ENCODE results near the gene CDK17. TPM values are rescaled to one million over a fixed set of nuclear protein-coding genes. Genes with fewer than 3 reads are reported as not detected.

The CDK17 gene
- polyA plus RNA-seq, 1 of the 3 experiments (the other 2 are of a cell fraction), result 11.7 TPM

DNA sequence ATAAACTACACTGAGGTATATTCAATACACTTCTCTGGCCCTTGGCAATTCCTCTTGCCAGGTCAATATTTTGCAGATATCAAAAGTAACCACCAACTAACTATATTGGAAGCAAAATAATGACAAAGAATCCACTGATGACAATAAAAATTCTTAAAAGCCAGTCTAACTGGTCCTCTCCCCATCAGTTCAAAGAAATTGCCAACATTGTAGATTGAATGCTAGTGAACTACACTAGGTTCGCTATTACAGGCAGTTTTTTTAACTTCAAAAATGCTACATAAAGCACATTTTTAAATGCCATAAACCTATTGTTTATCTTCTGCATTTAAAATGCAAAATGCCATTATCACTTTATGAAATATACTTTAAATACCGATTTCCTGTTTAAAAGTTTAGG is 4.0 kb downstream of the CDK17 start:
- no peaks in the 10 kb centered on the region for H3K9me2 ChIP-seq

More for the DNA sequence above, 4.0 kb downstream of the CDK17 start:
- ChIA-PET CTCF (no interaction called here), POLR2A (no interaction called here)
- 94% methylated on average over 2 of the region's 2 CpGs for WGBS (ENCODE audit: low lambda C conversion rate)
- Histone ChIP-seq H4K20me1 (ENCODE audit: insufficient read depth) (peaks cover 64% of the 10 kb centered on the region), H3K9me3 (no peaks in the 10 kb centered on the region), H3K4me2 (peak overlapping the region; percentile 81; the same call in 1 of the 2 replicates), H3K79me2 (ENCODE audit: insufficient read depth) (peaks cover 84% of the 10 kb centered on the region), H3K4me1 (ENCODE audit: control insufficient read depth in 1 of 2, insufficient read depth in 2 of 2, low read depth in 1 of 2, low read length in 1 of 2) (peaks cover 0 to 15% of the 10 kb centered on the region in 2 experiments; a peak in 2 of 4 replicates), H2AFZ (ENCODE audit: low read depth) (no peak overlapping the region), H3K9ac (no peak overlapping the region), H3F3A (replicated peaks; ENCODE audit: insufficient read depth) (peaks cover 20% of the 10 kb centered on the region), H3K27me3 (ENCODE audit: insufficient read depth) (no peaks in the 10 kb centered on the region), H3K27ac (ENCODE audit: low read depth in 2 of 2, low read length in 1 of 2) (peak overlapping the region in 1 of 2 experiments; percentile 97; a peak in 1 of 4 replicates), H3K4me3 (ENCODE audit: low read depth in 2 of 2, low read length in 1 of 2) (no peak overlapping the region), H3K36me3 (replicated peaks in 1 of 2; ENCODE audit: control insufficient read depth in 1 of 2, insufficient read depth in 2 of 2, low read length in 1 of 2) (peaks cover 0 to 10% of the 10 kb centered on the region in 2 experiments)
- TF ChIP-seq, protein P1, sequence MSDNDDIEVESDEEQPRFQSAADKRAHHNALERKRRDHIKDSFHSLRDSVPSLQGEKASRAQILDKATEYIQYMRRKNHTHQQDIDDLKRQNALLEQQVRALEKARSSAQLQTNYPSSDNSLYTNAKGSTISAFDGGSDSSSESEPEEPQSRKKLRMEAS (IDR thresholded peaks at IDR 0.05; ENCODE audit: low read depth), result no peak
- no peak for TF ChIP-seq EP300 (IDR thresholded peaks at IDR 0.05; ENCODE audit: borderline replicate concordance in 1 of 2, low read depth in 1 of 2, low read length in 1 of 2)
- no peak for TF ChIP-seq GATA2 (CRISPR knock-in tag; IDR thresholded peaks at IDR 0.05)
- TF ChIP-seq CTCF (IDR thresholded peaks at IDR 0.05), result no peak
- no peak for TF ChIP-seq PBX3 (IDR thresholded peaks at IDR 0.05)
- TF ChIP-seq, protein P2, sequence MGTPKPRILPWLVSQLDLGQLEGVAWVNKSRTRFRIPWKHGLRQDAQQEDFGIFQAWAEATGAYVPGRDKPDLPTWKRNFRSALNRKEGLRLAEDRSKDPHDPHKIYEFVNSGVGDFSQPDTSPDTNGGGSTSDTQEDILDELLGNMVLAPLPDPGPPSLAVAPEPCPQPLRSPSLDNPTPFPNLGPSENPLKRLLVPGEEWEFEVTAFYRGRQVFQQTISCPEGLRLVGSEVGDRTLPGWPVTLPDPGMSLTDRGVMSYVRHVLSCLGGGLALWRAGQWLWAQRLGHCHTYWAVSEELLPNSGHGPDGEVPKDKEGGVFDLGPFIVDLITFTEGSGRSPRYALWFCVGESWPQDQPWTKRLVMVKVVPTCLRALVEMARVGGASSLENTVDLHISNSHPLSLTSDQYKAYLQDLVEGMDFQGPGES (IDR thresholded peaks at IDR 0.05; ENCODE audit: low read depth, low read length), result no peak
- TF ChIP-seq FOXJ3 (CRISPR knock-in tag; IDR thresholded peaks at IDR 0.05), result no peak
- TF ChIP-seq FOSL2 (IDR thresholded peaks at IDR 0.05; ENCODE audit: borderline replicate concordance, low read depth), result no peak
- TF ChIP-seq SMC3 (IDR thresholded peaks at IDR 0.05; ENCODE audit: low read depth, low read length), result no peak
- TF ChIP-seq, protein P3, sequence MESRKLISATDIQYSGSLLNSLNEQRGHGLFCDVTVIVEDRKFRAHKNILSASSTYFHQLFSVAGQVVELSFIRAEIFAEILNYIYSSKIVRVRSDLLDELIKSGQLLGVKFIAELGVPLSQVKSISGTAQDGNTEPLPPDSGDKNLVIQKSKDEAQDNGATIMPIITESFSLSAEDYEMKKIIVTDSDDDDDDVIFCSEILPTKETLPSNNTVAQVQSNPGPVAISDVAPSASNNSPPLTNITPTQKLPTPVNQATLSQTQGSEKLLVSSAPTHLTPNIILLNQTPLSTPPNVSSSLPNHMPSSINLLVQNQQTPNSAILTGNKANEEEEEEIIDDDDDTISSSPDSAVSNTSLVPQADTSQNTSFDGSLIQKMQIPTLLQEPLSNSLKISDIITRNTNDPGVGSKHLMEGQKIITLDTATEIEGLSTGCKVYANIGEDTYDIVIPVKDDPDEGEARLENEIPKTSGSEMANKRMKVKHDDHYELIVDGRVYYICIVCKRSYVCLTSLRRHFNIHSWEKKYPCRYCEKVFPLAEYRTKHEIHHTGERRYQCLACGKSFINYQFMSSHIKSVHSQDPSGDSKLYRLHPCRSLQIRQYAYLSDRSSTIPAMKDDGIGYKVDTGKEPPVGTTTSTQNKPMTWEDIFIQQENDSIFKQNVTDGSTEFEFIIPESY (IDR thresholded peaks at IDR 0.05; ENCODE audit: borderline replicate concordance, low read depth), result no peak
- TF ChIP-seq JUND (IDR thresholded peaks at IDR 0.05), result no peak
- no peak for TF ChIP-seq USF1 (IDR thresholded peaks at IDR 0.05; ENCODE audit: borderline replicate concordance, low read depth)
- no peak for TF ChIP-seq TAF1 (IDR thresholded peaks at IDR 0.05; ENCODE audit: borderline replicate concordance, low read depth, low read length)
- TF ChIP-seq, protein P4, sequence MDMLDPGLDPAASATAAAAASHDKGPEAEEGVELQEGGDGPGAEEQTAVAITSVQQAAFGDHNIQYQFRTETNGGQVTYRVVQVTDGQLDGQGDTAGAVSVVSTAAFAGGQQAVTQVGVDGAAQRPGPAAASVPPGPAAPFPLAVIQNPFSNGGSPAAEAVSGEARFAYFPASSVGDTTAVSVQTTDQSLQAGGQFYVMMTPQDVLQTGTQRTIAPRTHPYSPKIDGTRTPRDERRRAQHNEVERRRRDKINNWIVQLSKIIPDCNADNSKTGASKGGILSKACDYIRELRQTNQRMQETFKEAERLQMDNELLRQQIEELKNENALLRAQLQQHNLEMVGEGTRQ (IDR thresholded peaks at IDR 0.05; ENCODE audit: borderline replicate concordance, low read depth, low read length), result no peak
- DNase-seq, result no peak
